ENCODE data around the gene SRSF7.
A peak's percentile ranks its signal among the peaks of the same experiment; 100 is the strongest.
"Not testable (repeated sequence)": the region's sequence is repeated elsewhere in the genome, so short reads cannot be mapped to it uniquely, and the experiment has no call there.

The SRSF7 gene

DNA sequence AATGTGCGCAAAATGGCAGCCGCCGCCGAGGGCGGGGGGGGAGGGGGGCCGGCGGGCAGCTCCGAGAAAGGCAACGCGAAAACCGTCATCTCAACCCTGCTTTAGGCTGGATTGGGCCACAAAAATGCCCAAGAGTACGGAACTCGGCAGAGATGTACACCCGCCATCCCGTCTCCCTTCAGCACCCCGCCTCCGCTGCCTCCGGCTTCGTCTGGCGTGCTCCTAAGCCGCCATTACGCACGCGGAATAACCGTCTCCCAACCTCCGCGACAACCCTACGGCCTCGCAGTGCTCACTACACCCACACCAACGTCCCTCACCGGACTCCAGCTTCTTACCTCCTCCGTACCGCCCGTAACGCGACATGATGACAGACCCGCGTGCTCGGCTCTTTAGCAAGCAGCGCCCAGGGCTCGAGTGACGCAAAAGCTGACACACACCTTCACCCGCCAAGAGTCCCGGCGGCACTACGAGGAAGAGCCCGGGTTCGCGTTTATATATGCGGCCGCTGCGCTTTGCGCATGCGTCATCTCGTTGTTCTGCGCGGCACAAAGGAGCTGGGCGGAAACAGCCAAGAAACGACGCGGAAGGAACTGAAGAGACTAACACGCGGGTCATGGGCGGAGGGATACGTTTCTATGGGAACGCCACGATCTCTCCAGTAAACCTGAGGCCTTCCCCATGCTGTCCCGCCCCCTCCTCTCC, at the start of gene SRSF7:
Gene SRSF7 (minus strand): TSS at position 471 of the 705 bp plus-strand sequence. CDS start 105 bp downstream, at position 366.
- DNase-seq, result peak; percentile 98

DNA sequence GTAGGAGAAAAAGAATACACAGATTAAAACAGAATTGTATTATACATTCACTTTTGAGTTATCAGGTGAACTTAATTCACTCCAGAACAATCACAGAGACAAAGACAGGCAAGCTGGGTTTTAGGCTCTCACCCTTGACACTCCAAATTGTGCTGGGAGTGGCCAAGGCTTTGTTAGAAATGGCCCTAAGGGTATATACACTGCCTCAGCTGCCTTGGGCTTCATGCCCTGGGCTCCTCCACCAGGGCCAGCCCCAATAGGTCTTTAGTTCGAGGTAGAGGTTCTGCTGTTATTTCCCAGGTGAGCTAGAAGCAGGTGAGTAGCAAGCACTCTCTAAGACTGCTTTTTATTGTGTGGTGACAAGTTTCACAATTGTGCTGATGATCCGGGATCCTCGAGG, 46.8 kb upstream of the SRSF7 start:
- no peak for DNase-seq

DNA sequence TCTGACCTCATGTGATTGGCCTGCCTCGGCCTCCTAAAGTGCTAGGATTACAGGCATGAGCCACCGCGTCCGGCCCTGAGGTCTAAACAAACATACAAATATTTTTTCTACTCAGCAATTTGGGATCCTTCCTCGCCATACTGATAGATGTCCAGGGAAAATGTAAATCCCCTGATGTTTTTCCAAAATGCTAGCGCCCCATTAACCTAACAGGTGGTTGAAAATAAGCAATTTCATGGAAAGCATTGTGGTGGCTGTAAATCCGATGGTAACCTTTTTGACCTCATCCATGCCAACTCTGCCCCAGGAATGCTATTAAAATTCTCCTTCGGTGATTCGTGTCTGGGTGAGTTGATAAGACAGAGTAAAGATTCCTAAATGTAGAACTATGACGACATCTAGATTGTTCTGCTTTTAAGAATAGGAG, 46.1 kb upstream of the SRSF7 start:
- no peak for DNase-seq

DNA sequence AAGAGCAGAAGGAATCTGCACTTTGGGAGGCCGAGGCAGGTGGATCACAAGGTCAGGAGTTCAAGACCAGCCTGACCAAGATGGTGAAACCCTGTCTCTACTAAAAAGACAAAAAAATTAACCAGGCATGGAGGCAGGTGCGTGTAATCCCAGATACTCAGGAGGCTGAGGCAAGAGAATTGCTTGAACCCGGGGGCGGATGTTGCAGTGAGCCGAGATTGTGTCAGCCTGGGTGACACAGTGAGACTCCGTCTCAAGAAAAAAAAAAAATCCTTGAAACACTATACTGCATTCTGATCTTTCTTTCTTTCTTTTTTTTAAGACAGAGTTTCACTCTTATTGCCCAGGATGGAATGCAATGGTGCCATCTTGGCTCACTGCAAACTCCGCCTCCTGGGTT, 43.9 kb upstream of the SRSF7 start:
- not testable (repeated sequence) for DNase-seq

DNA sequence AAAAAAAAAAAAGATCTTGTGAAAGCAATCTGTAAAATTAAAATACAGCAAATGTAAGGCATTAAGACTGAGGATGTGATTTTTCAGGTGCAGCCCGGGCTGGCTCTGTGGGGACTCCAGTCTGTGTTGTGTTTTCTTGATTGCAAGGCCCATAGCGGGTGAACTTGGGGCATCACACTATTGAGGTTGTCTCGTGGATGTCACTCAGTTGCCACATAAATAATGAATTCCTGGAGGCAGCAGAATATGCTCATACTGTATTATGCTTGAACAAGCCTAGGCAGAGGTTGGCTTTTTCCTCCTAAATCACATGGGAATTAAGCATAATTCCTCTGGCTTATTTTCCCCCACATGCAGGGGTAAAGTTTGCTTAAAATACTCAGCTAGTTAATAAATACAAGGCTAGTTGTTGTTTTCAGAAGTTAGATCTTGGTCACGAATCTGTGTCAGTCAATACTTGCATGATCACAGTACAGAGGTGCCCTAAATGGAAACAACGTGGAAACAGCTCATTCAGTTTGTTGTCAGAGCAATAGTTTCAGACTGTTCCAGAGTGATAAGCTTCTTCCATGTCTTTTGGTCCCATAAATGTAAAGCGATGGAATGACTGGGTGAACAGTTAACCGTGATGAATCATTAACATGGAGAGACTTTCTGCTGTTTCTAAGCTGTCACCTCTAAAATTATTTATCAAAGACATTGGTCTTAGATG, 43.2 kb upstream of the SRSF7 start:
- no peak for DNase-seq

DNA sequence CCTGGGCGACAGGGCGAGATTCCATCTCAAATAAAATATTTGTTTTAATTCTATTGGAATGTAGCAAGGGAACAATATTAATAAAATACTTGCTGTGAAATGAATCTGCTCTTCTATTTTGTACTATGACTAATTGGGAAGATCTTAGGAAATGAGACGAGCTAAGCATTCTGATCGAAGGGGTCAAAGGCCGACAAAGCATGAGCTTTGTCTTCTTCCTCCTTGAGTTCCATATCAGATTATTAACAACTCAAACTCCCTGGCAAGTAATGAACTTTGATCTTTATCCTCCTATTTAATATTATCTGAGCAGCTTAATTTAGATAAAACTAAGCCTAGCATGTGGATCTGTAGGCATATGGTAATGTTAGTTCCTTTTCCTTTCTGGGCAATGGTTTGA, 42.4 kb upstream of the SRSF7 start:
- no peak for DNase-seq

DNA sequence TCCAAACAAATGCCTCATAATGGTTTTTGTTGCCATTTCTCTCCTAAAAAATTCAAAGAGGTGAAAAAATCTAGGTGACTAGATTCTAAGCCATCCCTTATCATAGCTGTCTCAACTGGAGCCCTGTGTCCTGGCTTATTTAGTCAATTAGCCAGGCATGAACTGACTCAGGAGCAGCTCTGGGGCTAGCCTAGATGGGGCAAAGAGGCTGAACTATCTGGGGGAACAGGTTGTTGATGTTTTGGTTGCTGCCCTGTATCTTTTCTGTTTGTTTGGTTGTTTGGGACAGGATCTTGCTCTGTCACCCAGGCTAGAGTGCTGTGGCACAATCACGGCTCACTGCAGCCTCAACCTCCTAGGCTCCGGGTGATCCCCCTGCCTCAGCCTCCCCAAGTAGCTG, 41.6 kb upstream of the SRSF7 start:
- DNase-seq, result no peak

DNA sequence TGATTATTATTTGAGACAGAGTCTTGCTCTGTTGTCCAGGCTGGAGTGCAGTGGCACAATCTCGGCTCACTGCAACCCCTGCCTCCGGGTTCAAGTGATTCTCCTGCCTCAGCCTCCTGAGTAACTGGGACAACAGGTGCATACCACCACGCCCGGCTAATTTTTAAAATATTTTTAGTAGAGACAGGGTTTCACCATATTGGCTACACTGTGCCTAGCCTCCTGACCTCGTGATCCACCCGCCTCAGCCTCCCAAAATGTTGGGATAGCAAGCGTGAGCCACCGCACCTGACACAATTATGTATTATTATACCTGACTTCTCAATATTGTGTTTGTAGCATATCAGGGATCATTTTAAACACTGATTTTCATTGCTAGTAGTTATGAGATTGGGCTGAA, 41.2 kb upstream of the SRSF7 start:
- DNase-seq, result not testable (repeated sequence)

DNA sequence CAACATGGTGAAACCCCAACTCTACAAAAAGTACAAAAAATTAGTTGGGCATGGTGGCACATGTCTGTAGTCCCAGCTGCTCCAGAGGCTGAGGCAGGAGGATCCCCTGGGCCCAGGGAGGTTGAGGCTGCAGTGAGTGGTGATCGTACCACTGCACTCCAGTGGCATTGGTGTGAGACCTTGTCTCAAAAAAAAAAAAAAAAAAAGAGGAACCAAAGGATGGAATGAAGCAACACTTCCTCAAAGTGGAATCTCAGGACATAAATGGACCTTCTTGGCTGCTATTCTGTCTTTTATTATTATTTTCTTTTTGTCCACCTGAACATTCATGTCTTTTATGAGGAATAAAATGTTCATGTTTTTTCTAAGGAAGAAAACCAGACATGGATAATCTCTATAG, 40.6 kb upstream of the SRSF7 start:
- DNase-seq, result no peak

DNA sequence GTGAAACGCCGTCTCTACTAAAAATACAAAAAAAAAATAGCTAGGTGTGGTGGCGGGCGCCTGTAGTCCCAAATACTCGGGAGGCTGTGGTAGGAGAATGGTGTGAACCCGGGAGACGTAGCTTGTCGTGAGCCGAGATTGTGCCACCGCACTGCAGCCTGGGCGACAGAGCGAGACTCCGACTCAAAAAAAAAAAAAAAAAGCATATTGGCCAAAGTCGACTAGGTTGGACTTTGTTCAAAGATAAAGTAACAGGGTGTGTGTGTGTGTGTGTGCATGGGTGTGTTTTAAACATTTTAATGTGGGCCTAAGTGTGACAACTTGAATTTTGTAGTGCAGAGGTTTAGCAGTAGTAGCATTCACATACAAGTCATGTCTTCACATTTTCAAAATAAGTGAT, 38.5 kb upstream of the SRSF7 start:
- DNase-seq, result no peak

DNA sequence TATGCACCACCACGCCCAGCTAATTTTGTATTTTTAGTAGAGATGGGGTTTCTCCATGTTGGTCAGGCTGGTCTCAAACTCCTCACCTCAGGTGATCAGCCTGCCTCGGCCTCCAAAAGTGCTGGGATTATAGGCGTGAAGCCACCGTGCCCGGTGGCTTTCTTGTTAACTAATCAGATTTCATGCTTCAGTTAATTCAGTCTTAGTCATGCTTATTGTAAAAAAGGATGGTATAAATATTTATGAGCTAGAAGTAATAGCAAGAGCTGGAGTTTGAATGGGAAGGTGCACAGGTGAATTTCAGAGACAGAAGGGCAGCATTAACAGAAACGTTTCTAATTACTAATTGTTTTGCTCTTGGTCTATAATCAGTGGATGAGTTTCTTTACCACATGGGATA, 37.1 kb upstream of the SRSF7 start:
- DNase-seq, result no peak

DNA sequence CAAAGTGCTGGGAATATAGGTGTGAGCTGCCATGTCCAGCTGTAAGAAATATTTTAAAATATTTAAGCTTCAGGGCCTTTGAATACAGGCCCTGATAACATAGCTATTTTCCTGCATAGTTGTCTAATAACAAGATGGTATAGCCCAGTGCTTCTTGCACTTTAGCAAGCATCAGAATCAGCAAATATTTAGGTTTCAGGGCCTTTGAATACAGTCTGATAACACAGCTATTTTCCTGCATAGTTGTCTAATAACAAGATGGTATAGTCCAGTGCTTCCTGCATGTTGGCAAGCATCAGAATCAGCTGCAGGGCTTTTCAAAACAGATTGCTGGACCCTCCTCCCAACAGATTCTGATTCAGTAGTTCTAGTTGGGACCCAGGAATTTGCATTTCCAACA, 32.4 kb upstream of the SRSF7 start:
- no peak for DNase-seq

DNA sequence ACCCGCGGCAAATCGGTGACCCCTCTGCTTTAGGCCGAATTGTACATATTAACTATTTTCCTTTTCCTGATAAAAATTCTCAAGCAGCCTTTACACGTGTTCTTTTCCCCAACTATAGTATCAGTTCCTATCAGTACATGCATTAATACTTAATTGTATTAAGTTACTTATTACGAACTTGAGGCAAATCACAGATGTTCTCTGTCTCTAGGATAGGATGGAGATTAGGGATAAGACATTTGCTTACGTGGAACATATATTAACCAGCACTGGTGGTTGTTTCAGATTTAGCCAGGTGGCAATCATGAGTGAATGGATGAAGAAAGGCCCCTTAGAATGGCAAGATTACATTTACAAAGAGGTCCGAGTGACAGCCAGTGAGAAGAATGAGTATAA, 27.5 kb upstream of the SRSF7 start:
- DNase-seq, result peak; percentile 4

DNA sequence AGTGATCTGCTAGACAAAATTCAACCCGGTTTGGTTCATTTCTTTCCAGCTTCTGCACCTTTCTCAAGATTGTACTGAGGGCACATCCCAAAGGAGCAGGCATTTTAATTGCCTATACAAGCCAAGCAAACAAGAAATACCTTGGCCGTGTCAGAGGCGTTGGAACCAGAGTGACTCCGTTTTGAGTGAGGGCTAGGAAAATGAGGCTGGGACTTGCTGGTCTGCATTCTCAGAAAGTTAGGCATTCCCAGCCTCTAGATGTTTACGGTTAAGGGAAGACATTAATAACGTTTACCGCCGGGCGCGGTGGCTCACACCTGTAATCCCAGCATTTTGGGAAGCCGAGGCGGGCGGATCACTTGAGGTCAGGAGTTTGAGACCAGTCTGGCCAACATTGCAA, 25.4 kb upstream of the SRSF7 start:
- DNase-seq, result no peak

DNA sequence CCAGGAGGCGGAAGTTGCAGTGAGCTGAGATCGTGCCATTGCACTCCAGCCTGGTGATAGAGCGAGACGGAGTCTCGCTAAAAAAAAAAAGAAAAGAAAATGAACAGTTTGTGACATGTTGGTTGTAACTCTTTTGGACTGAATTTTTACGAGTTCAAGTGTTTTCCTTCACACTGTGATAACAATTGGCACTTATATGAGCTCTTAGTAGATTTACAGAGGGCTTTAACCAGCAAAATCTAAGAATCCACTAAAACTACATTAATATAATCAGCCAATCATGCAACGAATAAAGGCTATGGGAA, 24.7 kb upstream of the SRSF7 start:
- DNase-seq, result no peak

DNA sequence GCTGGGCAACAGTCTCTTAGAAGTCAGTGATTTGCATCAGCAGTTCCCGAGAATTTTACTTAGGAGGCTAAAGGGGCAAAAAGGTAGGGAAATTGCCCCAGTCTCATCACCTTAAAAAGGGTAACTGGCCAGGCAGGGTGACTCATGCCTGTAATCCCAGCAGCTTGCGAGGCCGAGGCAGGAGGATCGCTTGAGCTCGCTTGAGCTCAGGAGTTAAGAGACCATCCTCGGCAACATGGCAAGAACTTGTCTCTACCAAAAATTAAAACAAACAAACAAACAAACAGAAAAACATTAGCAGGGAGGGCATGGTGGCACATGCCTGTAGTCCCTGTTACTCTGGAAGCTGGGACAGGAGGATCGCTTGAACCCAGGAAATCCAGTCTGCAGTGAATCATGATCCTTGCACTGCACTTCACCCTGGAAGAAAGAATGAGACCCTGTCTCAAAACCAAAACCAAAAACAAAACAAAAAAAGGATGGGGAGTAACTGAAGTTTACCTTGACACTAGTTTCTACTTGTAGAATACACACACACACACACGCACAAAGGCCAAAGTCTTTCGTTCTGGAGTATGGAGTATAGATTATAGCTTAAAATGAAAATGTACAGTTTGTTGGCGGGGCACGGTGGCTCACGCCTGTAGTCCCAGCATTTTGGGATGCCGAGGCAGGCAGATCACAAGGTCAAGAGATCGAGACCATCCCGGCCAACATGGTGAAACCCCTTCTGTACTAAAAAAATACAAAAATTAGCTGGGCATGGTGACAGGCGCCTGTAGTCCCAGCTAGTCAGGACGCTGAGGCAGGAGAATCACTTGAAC, 24.1 kb upstream of the SRSF7 start:
- no peak for DNase-seq

DNA sequence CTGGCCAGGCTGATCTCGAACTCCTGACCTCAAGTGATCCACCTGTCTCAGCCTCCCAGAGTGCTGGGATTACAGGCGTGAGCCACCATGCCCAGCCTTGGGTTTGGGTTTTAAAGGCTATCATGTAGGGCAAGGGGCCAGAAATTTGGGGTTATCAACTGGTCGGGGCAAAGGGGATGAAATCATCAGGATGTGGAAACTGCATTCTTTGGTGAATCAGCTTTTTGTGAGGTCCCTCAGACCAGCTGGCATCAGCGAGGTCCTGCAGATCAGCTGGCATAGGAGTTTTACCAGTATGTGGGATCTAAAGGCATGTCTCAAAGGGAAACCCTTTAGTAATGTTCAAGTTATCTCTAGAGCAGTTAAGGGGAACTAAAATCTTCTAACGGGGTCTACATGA, 20.5 kb upstream of the SRSF7 start:
- no peak for DNase-seq

DNA sequence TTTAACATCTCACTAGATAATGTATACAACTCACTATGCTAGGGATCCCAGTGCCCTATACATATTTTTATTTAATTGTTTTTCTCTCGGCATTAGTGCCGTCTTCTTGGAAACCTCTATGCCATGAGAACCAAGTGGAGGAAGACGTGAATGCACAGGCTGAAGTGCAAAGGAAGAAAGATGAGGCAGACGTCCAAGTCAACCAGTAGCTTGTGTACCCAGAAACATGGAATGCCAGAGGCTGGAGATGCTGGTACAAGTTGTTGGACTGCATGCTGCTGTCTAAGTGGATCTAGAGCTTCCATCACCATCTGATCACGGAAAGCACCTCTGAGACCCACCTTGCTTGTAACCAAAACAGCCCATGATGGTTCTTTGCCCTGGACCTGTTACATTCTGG, 14.4 kb upstream of the SRSF7 start:
- DNase-seq, result no peak

DNA sequence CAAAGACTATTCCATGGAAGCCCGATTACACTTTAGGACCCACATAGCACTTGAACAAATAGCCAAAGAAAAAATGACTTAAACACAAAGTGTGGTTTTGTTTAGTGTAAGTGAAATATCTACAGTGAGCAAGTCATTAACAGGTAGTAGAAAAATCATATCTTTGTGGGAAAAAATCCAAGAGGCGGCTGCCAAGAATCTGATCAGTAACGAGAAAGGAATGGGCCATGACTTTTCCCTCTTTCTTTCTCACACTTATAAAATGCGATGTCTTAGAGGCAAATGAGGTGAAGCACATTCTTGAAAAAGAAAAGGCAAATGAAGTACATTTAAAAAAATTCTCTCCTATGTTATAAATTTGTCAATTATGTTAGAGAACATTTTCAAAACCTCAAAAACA, 14.0 kb upstream of the SRSF7 start:
- DNase-seq, result no peak

DNA sequence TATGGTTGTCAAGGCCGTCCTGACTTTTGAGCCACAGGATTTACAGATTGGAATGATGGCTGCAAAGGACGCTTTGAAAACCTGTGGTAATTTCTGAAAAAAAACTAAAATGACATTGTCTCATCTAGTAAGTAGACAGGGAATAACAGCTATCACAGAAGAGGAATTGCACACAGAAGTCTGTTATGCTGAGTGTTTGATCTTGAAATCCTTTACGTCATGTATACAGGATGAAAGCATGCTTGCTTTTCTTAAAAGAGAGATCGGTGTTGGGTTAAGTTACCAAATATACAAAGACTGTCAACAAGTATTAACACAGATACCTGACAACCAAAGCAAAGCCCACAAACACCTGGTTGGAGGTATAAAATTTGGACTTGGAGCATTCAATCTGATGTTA, 12.6 kb upstream of the SRSF7 start:
- no peak for DNase-seq

DNA sequence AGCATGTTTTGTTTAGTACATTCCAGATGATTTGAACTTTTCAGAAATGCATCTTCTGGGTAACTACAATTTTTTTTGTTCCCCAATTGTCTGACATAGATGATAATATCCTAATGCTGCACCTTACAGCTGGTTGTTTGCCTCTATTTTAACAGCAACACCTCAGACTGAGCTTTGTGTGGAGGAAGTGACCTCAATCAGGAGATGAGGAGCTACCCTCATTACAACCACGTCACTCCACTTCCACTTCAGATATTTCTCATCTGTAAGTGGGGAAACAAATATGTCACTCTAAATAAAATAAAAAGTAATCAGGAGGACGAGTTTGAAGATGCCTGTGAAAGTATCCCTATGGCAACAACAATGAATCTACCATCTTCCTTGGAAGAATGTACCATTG, 12.1 kb upstream of the SRSF7 start:
- DNase-seq, result peak; percentile 53

DNA sequence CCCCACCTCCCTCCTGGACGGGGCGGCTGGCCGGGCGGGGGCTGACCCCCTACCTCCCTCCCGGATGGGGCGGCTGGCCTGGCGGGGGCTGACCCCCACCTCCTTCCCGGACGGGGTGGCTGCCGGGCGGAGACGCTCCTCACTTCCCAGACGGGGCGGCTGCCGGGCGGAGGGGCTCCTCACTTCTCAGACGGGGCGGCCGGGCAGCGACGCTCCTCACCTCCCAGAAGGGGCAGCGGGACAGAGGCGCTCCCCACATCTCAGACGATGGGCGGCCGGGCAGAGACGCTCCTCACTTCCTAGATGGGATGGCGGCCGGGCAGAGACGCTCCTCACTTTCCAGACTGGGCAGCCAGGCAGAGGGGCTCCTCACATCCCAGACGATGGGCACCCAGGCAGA, 4.7 kb upstream of the SRSF7 start:
- not testable (repeated sequence) for DNase-seq

DNA sequence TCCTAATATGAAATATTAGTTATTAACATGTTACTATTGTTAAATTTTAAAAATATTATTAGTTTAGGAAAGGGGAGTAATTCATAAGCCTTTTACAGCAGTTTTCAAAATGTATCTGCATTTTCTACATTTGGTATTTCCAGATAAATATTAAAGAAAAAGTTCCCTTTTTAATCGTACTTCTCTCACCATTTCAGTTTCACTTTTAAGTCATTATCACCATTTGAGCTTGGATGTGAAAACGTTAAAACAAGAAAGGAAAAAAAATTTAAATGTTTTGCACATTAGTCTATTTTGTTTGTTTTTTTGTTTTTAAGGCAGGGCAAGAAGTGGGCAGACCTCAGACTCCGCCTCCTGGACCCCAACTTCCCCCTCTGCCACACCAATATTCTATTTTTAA, 3.3 kb upstream of the SRSF7 start:
- DNase-seq, result no peak

DNA sequence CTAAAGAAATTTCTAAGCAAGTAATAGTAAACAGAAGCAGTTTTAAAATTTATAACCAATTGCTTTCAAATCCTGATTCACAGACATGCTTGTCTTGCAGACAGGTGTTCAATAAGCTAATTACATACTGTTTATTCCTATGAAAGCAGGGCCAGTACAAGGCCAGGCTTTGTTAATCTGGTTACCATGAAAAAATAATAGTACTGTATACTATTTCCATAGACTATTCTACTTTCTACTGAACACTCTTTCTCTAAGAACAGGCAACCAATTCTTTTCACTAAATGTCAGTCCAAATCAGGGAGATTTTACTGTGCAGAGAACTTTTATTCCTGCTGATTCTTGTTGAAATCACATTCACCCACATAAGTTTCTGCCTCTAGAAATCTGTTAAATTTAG, 2.9 kb upstream of the SRSF7 start:
- DNase-seq, result no peak

All from activated CD4-positive, alpha-beta T cell treated with anti-CD3 and anti-CD28 coated beads, Interleukin-2, amount 50 U/mL, for 16 hours (primary cell).